Measurements from ENCODE around the gene SLC39A10.

The SLC39A10 gene

GRCh38 chr2:195666113-195666712, 9.2 kb downstream of the SLC39A10 start:
- TF ChIP-seq CTCF (IDR thresholded peaks at IDR 0.05; ENCODE audit: extremely low read depth, missing control alignments) = no peak
- DNase-seq (ENCODE audit: low spot score) = no peak

GRCh38 chr2:195667974-195668373, 10.9 kb downstream of the SLC39A10 start:
- no peak for TF ChIP-seq CTCF (IDR thresholded peaks at IDR 0.05; ENCODE audit: extremely low read depth, missing control alignments)
- DNase-seq (ENCODE audit: low spot score) = no peak

- DNase-seq (ENCODE audit: low spot score) = no peak
Measured at GRCh38 chr2:195670191-195670590, 13.2 kb downstream of the SLC39A10 start.

GRCh38 chr2:195671563-195671962, 14.5 kb downstream of the SLC39A10 start:
- DNase-seq (ENCODE audit: low spot score) = no peak
- TF ChIP-seq CTCF (IDR thresholded peaks at IDR 0.05; ENCODE audit: extremely low read depth, missing control alignments) = no peak

More at GRCh38 chr2:195670191-195670590, 13.2 kb downstream of the SLC39A10 start:
- no peak for TF ChIP-seq CTCF (IDR thresholded peaks at IDR 0.05; ENCODE audit: extremely low read depth, missing control alignments)

- no peak for DNase-seq (ENCODE audit: low spot score)
Measured at GRCh38 chr2:195672674-195673073, 15.6 kb downstream of the SLC39A10 start.

GRCh38 chr2:195674491-195675221, 17.6 kb downstream of the SLC39A10 start:
- TF ChIP-seq CTCF (IDR thresholded peaks at IDR 0.05; ENCODE audit: extremely low read depth, missing control alignments) = no peak

More at GRCh38 chr2:195672674-195673073, 15.6 kb downstream of the SLC39A10 start:
- TF ChIP-seq CTCF (IDR thresholded peaks at IDR 0.05; ENCODE audit: extremely low read depth, missing control alignments) = no peak

GRCh38 chr2:195675783-195676427, 18.9 kb downstream of the SLC39A10 start:
- no peak for DNase-seq (ENCODE audit: low spot score)

More at GRCh38 chr2:195674491-195675221, 17.6 kb downstream of the SLC39A10 start:
- no peak for DNase-seq (ENCODE audit: low spot score)

More at GRCh38 chr2:195675783-195676427, 18.9 kb downstream of the SLC39A10 start:
- no peak for TF ChIP-seq CTCF (IDR thresholded peaks at IDR 0.05; ENCODE audit: extremely low read depth, missing control alignments)

Data from GM20000 (cell line).